SH-SY5Y (cell line): ENCODE data around the gene MTHFD1L.

ENCODE experiments used
- GATA2 ChIP-seq: IDR thresholded peaks from 2 replicates; pipeline ENCODE4 v1.6.1; 2011; ENCODE audit warnings: mild to moderate bottlenecking, low read depth, low read length
- GATA3 ChIP-seq: IDR thresholded peaks from 2 replicates; pipeline ENCODE4 v1.6.1; 2011; ENCODE audit warnings: low read depth, mild to moderate bottlenecking, low read length, moderate library complexity

DNA sequence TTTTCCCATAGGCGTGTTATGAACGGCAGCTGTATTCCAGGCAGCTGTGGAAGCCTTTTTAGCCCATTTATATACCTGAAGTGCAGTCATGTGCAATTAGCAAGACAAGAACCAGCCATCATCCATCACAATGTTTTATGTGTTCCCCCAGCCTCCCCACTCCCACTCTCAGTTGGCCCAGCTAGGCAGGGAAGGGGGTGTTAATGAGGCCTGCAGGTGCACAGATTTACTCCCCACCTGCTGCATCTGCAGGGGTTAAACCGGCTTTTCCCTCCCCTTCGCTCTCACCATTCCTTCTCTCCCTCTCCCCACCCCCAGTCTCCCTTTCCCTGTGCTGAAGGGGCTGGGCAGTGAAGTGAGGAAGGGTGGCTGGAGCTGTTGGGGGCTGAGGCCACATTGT, 224.5 kb downstream of the MTHFD1L start:
- TF ChIP-seq GATA2 (no peak), GATA3 (no peak)
